K562 (cell line): ENCODE results near the gene NPDC1. TPM values are rescaled to one million over a fixed set of nuclear protein-coding genes. Genes with fewer than 3 reads are reported as not detected.

ENCODE experiments used
- ATAC-seq: fragments of 200-7000 bp; cut with Tn5 transposase; 3 replicates; pipeline ENCODE4 v1.9.1; 2020; ENCODE audit warnings: moderate library complexity
- BruUV-seq: library from RNA; stranded (reverse); fragments of 400-500 nt; replicated peaks from 2 replicates; lab custom pipeline; 2021; lab: Mats Ljungman, UMichigan
- CTCF ChIA-PET: fragments of 300-600 bp; formaldehyde crosslinking; extraction: SDS; loops from one replicate; lab custom pipeline; 2021; ENCODE audit warnings: low intra/inter-chr PET ratio; lab: Yijun Ruan, JAX
- POLR2A ChIA-PET: fragments of 300-600, 350-650 bp; sonication (Branson Sonifier 250); formaldehyde crosslinking; extraction: SDS; loops from one replicate; lab custom pipeline; 2021; ENCODE audit warnings: antibody characterized with exemption, inconsistent platforms; lab: Yijun Ruan, JAX
- DNase-seq, 4 experiments: peaks; one replicate each; pipeline versions ENCODE4 v3.0.0 to v3.0.0-alpha.2; 2011 to 2018; ENCODE audit warnings: low spot score in 3 of 4, mixed read lengths in 3 of 4; ENCODE audit errors: extremely low read depth in 1 of 4
- FAIRE-seq: peaks from 2 replicates; lab custom pipeline; 2011; peaks lifted over from hg19 to GRCh38; lab: Jason Lieb, UNC
- H2AFZ ChIP-seq: 2 replicates; pipeline ENCODE4 v1.6.0; 2011; ENCODE audit warnings: low read depth, low read length, control low read depth, inconsistent platforms
- H3K27ac ChIP-seq: fragments of 200-600 bp; 3 replicates; pipeline ENCODE4 v1.8.0; 2011; ENCODE audit warnings: low read depth, mild to moderate bottlenecking, control low read depth, inconsistent platforms, low read length, moderate library complexity, mixed read lengths; ENCODE audit errors: extremely low read depth
- H3K27me3 ChIP-seq, 2 experiments: fragments of 300-600 bp in 1 of 2; 2 replicates in 1 of 2; 3 replicates in 1 of 2; pipeline versions ENCODE4 v1.6.0 to v1.8.0; 2011; ENCODE audit warnings: inconsistent platforms in 2 of 2, low read length in 2 of 2, mild to moderate bottlenecking in 1 of 2, mixed read lengths in 1 of 2, moderate library complexity in 1 of 2; ENCODE audit not compliant: control insufficient read depth in 2 of 2, insufficient read depth in 2 of 2
- H3K36me3 ChIP-seq: fragments of 300-600 bp; 3 replicates; pipeline ENCODE4 v1.8.0; 2011; ENCODE audit warnings: mild to moderate bottlenecking, low read length, inconsistent platforms; ENCODE audit not compliant: control insufficient read depth, insufficient read depth
- H3K4me1 ChIP-seq, 2 experiments: fragments of 200-600 bp in 1 of 2; replicated peaks in 1 of 2; 2 replicates in 1 of 2; 3 replicates in 1 of 2; pipeline versions ENCODE4 v1.5.1 to v1.8.0; 2011; ENCODE audit warnings: inconsistent platforms in 2 of 2, low read length in 2 of 2, mild to moderate bottlenecking in 1 of 2, mixed read lengths in 1 of 2, moderate library complexity in 1 of 2; ENCODE audit not compliant: control insufficient read depth in 2 of 2, insufficient read depth in 2 of 2
- H3K4me2 ChIP-seq: 2 replicates; pipeline ENCODE4 v1.6.1; 2011; ENCODE audit warnings: low read length, control low read depth, inconsistent platforms, mixed read lengths; ENCODE audit not compliant: insufficient read depth
- H3K4me3 ChIP-seq: fragments of 200-600 bp; sonication (generic), shearing (Covaris generic); 2 replicates; pipeline ENCODE4 v1.5.1; 2016; ENCODE audit warnings: control low read depth, inconsistent platforms
- H3K79me2 ChIP-seq: fragments of 200-600 bp; 3 replicates; pipeline ENCODE4 v1.8.0; 2011; ENCODE audit warnings: low read length, inconsistent platforms; ENCODE audit not compliant: control insufficient read depth, insufficient read depth
- H3K9ac ChIP-seq, 2 experiments: 2 replicates each; pipeline versions ENCODE4 v1.6.0 to v1.6.1; 2011; ENCODE audit warnings: low read depth in 2 of 2, low read length in 2 of 2, control low read depth in 1 of 2, inconsistent platforms in 1 of 2, mild to moderate bottlenecking in 1 of 2, mixed read lengths in 1 of 2; ENCODE audit not compliant: insufficient read depth in 1 of 2
- H3K9me1 ChIP-seq: one replicate; pipeline ENCODE4 v1.6.0; 2011; ENCODE audit warnings: inconsistent platforms, mild to moderate bottlenecking, low read length, moderate library complexity; ENCODE audit not compliant: control insufficient read depth, insufficient read depth
- H3K9me3 ChIP-seq: replicated peaks from 2 replicates; pipeline ENCODE4 v1.5.1; 2011; ENCODE audit warnings: low read depth, low read length, inconsistent platforms; ENCODE audit not compliant: control insufficient read depth, insufficient read depth
- H4K20me1 ChIP-seq: replicated peaks from 2 replicates; pipeline ENCODE4 v1.6.1; 2011; ENCODE audit warnings: low read length, inconsistent platforms, mixed read lengths; ENCODE audit not compliant: control insufficient read depth, insufficient read depth
- ATF1 ChIP-seq, 2 experiments: fragments of 450-650 bp in 1 of 2; IDR thresholded peaks; 2 replicates each; pipeline ENCODE4 v1.6.1; 2016; ENCODE audit warnings: missing compliant biosample characterization in 1 of 2, missing genetic modification characterization in 1 of 2
- ESRRA ChIP-seq: fragments of 450-650 bp; IDR thresholded peaks from 2 replicates; pipeline ENCODE4 v1.6.1; 2014; ENCODE audit warnings: low read depth, mild to moderate bottlenecking, moderate library complexity, borderline replicate concordance
- HLTF ChIP-seq: fragments of 450-650 bp; IDR thresholded peaks from 2 replicates; pipeline ENCODE4 v1.6.1; 2016
- HMGN3 ChIP-seq: IDR thresholded peaks from 2 replicates; pipeline ENCODE4 v1.6.1; 2011; ENCODE audit warnings: borderline replicate concordance, low read depth, mild to moderate bottlenecking, mixed read lengths, low read length; ENCODE audit not compliant: insufficient read length; ENCODE audit errors: extremely low read depth
- NUFIP1 ChIP-seq: fragments of 450-650 bp; IDR thresholded peaks from 2 replicates; pipeline ENCODE4 v1.6.1; 2018; ENCODE audit not compliant: partially characterized antibody
- SMARCA4 ChIP-seq: fragments of 450-650 bp; IDR thresholded peaks from 2 replicates; pipeline ENCODE4 v1.6.1; 2016
- ZNF766 ChIP-seq: fragments of 200-800 bp; sonication (Bioruptor generic); conservative IDR thresholded peaks from 2 replicates; pipeline ENCODE4 v1.6.1; 2016; ENCODE audit warnings: missing genetic modification characterization, missing compliant biosample characterization
- WGBS: fragments of 100-300 bp; shearing (Covaris generic); methylation state at CpG from one replicate; pipeline ENCODE4 v1.1.6; 2016; ENCODE audit warnings: low coverage, mixed read lengths; ENCODE audit not compliant: insufficient coverage; ENCODE audit errors: missing lambda C conversion rate; 5-methylcytosine and 5-hydroxymethylcytosine counted together
- in situ Hi-C: fragments of 300-500 bp; cut with MboI; formaldehyde crosslinking; loops from 4 replicates; pipeline ENCODE4 v1.15.0; 2018; ENCODE audit warnings: inconsistent platforms, mixed read lengths
- intact Hi-C: fragments of 100-400 bp; cut with micrococcal nuclease; formaldehyde crosslinking; loops from 2 replicates; pipeline ENCODE4 v1.14.2; 2022
- polyA plus RNA-seq, 8 experiments: library from polyadenylated mRNA; depleted of rRNA in 4 of 8; stranded (reverse) in 5 of 8; unstranded in 3 of 8; fragments of >200 nt; fragmentation: Nextera tagmentation in 2 of 8; fragmentation: Illumina TruSeq in 1 of 8; extraction: Ambion mirVana in 2 of 8; extraction: Trizol in 1 of 8; gene quantifications; 2 replicates each; pipeline versions ENCODE4 v1.2.1 to v1.2.3, GENCODE V29; 2011 to 2014; ENCODE audit warnings: inconsistent platforms in 1 of 8, missing spikeins in 1 of 8
- total RNA-seq, 7 experiments: library from RNA; depleted of rRNA in 6 of 7; stranded (reverse); fragments of >200 nt in 6 of 7; fragmentation: Illumina TruSeq in 2 of 7; extraction: Trizol in 2 of 7; gene quantifications; 2 replicates each; pipeline versions ENCODE4 v1.2.1 to v1.2.3, GENCODE V29; 2011 to 2021; ENCODE audit warnings: low replicate concordance in 1 of 7
- TF ChIP-seq, protein P1 (sequence below), 2 experiments: fragments of 250-450 bp in 1 of 2; fragments of 450-650 bp in 1 of 2; sonication (Bioruptor Pico) in 1 of 2; IDR thresholded peaks; 2 replicates each; pipeline versions ENCODE4 v1.6.1 to v1.8.0; 2016 to 2021; ENCODE audit warnings: mild to moderate bottlenecking in 2 of 2, moderate library complexity in 2 of 2, missing compliant biosample characterization in 1 of 2, missing genetic modification characterization in 1 of 2

The NPDC1 gene
- total and polyA plus RNA-seq, 9 of the 15 experiments (the other 6 are each of a cell fraction or from before 2014, with no cell fraction given): 0.06 to 2.1 (median 0.53) TPM; not detected in 3

DNA sequence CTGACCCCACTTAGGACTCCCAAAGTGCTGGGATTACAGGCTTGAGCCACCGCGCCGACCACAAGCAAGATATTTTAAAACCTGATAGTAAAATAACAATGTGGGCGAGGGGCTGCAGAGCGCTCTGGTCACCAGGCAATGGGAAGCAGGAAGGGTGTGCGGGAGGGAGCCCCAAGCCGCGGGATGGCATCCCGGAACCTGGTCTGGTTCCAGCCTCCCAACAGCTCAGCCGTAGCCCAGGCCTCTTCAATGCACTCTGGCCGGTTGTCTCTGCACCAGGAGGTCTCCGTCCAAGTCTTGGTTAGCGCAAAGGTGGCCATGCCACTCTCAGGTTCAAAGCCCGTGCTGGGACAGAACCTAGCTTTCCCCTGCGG, 30.6 kb upstream of the NPDC1 start:
- H3K9me3 ChIP-seq: no peaks in the 10 kb centered on the region
- BruUV-seq: no TSS peak
- 0 out of 3 replicates have a peak overlapping the region, but pooled peaks have one; percentile 11 for H3K27ac ChIP-seq
- H3K4me3 ChIP-seq: no peak overlapping the region
- POLR2A ChIA-PET: interaction anchor here (0.6 to 1.2 kb wide), 2 partner anchors 13 to 166 kb away, joined by 3 read pairs; no protein-coding TSS in a partner anchor
- 91% methylated on average over 15 of the region's 15 CpGs for WGBS
- no peaks in the 10 kb centered on the region for H4K20me1 ChIP-seq
- no peaks in the 10 kb centered on the region; the same call in 2 of the 3 replicates for H3K79me2 ChIP-seq
- H3K36me3 ChIP-seq: peaks cover 10% of the 10 kb centered on the region; the same call in 1 of the 3 replicates
- intact Hi-C loops (no loop called here), in situ Hi-C loops (no loop called here)
- H3K9me1 ChIP-seq: no peaks in the 10 kb centered on the region
- TF ChIP-seq SMARCA4: no peak
- peak; percentile 2 for TF ChIP-seq HMGN3
- FAIRE-seq (no peak), ATAC-seq (no peak), DNase-seq (no peak)
- CTCF ChIA-PET: no interaction called here
- no peak overlapping the region for H3K4me2 ChIP-seq
- no peaks in the 10 kb centered on the region for H3K27me3 ChIP-seq
- no peak overlapping the region for H2AFZ ChIP-seq
- peak overlapping the region in 1 of 2 experiments; percentile 68; a peak in 1 of 4 replicates for H3K9ac ChIP-seq
- H3K4me1 ChIP-seq: peaks cover 17 to 71% of the 10 kb centered on the region in 2 experiments

DNA sequence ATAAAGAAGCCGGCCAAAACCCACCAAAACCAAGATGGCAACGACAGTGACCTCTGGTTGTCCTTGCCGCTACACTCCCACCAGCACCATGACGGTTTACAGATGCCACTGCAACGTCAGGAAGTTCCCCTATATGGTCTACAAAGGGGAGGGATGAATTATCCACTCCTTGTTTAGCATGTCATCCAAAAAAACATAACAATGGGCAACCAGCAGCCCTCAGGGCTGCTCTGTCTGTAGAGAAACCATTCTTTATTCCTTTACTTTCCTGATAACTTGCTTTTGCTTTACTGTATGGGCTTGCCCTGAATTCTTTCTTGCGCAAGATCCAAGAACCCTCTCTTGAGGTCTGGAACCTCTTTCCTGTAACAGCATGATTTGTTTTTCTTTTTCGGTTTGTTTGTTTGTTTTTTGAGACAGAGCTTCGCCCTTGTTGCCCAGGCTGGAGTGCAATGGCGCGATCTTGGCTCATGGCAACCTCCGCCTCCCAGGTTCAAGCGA, 29.3 kb upstream of the NPDC1 start:
- POLR2A ChIA-PET: interaction anchor here (0.6 to 1.3 kb wide), 4 partner anchors 8 to 11 kb away, joined by 3 to 4 read pairs (median 3); partner anchors contain the start of gene MAN1B1
- ATAC-seq (no peak), FAIRE-seq (peak; percentile 79)
- TF ChIP-seq ATF1 (CRISPR knock-in tag; IDR thresholded peaks at IDR 0.05) (no peak), ATF1 (tag; IDR thresholded peaks at IDR 0.05) (0 out of 2 replicates have a peak, but pooled peaks have one; percentile 61), ESRRA (peak; percentile 97), HLTF (no peak), ZNF766 (CRISPR knock-in tag) (peak; percentile 91), NUFIP1 (no peak)
- TF ChIP-seq, protein P1, sequence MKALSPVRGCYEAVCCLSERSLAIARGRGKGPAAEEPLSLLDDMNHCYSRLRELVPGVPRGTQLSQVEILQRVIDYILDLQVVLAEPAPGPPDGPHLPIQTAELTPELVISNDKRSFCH (CRISPR knock-in tag; IDR thresholded peaks at IDR 0.05): no peak
- TF ChIP-seq, protein P1 (tag; IDR thresholded peaks at IDR 0.05): peak; percentile 92; the same call in 1 of the 2 replicates

More for the DNA sequence above, 29.3 kb upstream of the NPDC1 start:
- CTCF ChIA-PET: no interaction called here
- 49% methylated on average over 9 of the region's 12 CpGs for WGBS
- H3K36me3 ChIP-seq: peaks cover 8% of the 10 kb centered on the region; the same call in 1 of the 3 replicates
- H3K79me2 ChIP-seq: peaks cover 8% of the 10 kb centered on the region; the same call in 2 of the 3 replicates
- H3K9ac ChIP-seq: peak overlapping the region in 1 of 2 experiments; percentile 51; a peak in 2 of 4 replicates
- peak overlapping the region; percentile 92 for H2AFZ ChIP-seq
- no peaks in the 10 kb centered on the region for H3K9me1 ChIP-seq
- no peaks in the 10 kb centered on the region for H3K27me3 ChIP-seq
- DNase-seq: peak in 1 of 4 experiments; percentile 43
- BruUV-seq: no TSS peak
- H3K4me3 ChIP-seq: no peak overlapping the region
- in situ Hi-C loops (no loop called here), intact Hi-C loops (no loop called here)
- H3K4me1 ChIP-seq: peaks cover 24 to 73% of the 10 kb centered on the region in 2 experiments
- H3K27ac ChIP-seq: peak overlapping the region; percentile 82
- no peak overlapping the region for H3K4me2 ChIP-seq
- no peaks in the 10 kb centered on the region for H3K9me3 ChIP-seq
- no peaks in the 10 kb centered on the region for H4K20me1 ChIP-seq
